Activated CD8-positive, alpha-beta T cell treated with anti-CD3 and anti-CD28 coated beads for 36 hours (primary cell): Measurements from ENCODE around the gene SOD1. TPM values are rescaled to one million over a fixed set of nuclear protein-coding genes. Genes with fewer than 3 reads are reported as not detected.
"Not testable (repeated sequence)": the region's sequence is repeated elsewhere in the genome, so short reads cannot be mapped to it uniquely, and the experiment has no call there.

Source experiments
- ATAC-seq: fragments of 200-7000 bp; cut with Tn5 transposase; one replicate; pipeline ENCODE4 v1.10.0; 2021; ENCODE audit warnings: mild to moderate bottlenecking, moderate library complexity
- CTCF ChIA-PET: fragments of 350-600 bp; sonication (Branson Sonifier 250); formaldehyde crosslinking; loops from one replicate; lab custom pipeline; 2021; ENCODE audit warnings: antibody characterized with exemption; lab: Charles Lee
- POLR2A ChIA-PET: fragments of 350-600 bp; sonication (Branson Sonifier 250); formaldehyde crosslinking; loops from one replicate; lab custom pipeline; 2021; ENCODE audit warnings: antibody characterized with exemption; lab: Charles Lee
- DNase-seq: peaks from one replicate; pipeline ENCODE4 v3.0.0-alpha.2; 2020
- H3K27ac Mint-ChIP-seq: one replicate; pipeline ENCODE4 v1.8.0; 2021; ENCODE audit warnings: mild to moderate bottlenecking, mixed read lengths
- H3K27me3 Mint-ChIP-seq: one replicate; pipeline ENCODE4 v1.8.0; 2021; ENCODE audit warnings: mixed read lengths
- H3K36me3 Mint-ChIP-seq: one replicate; pipeline ENCODE4 v1.8.0; 2021; ENCODE audit warnings: low read depth, mixed read lengths
- H3K4me1 Mint-ChIP-seq: one replicate; pipeline ENCODE4 v1.8.0; 2021; ENCODE audit warnings: low read depth, mixed read lengths
- H3K4me3 Mint-ChIP-seq: one replicate; pipeline ENCODE4 v1.8.0; 2021; ENCODE audit warnings: mild to moderate bottlenecking, moderate library complexity, mixed read lengths
- H3K9me3 Mint-ChIP-seq: one replicate; pipeline ENCODE4 v1.8.0; 2021; ENCODE audit warnings: mixed read lengths
- CTCF ChIP-seq: fragments of 200-600 bp; IDR thresholded peaks from one replicate; pipeline ENCODE4 v1.8.0; 2022; ENCODE audit warnings: antibody characterized with exemption, mild to moderate bottlenecking
- intact Hi-C: fragments of 100-400 bp; cut with micrococcal nuclease; formaldehyde crosslinking; loops from one replicate; pipeline ENCODE4 v1.10.0; 2022
- total RNA-seq, 2 experiments: library from RNA; stranded (reverse); gene quantifications; one replicate each; pipeline ENCODE4 v1.2.3, GENCODE V29; 2021

SOD1 gene
- total RNA-seq, 2 experiments from 2014 or later: 277 to 286 TPM

GRCh38 chr21:31641416-31641922 is 18.0 kb upstream of the SOD1 start:
- ATAC-seq (no peak), DNase-seq (no peak)
- POLR2A ChIA-PET: no interaction called here
- Mint-ChIP-seq H3K9me3 (peaks cover 6% of the 10 kb centered on the region), H3K4me3 (no peak overlapping the region), H3K27ac (no peak overlapping the region), H3K4me1 (no peaks in the 10 kb centered on the region), H3K27me3 (no peaks in the 10 kb centered on the region), H3K36me3 (peaks cover 2% of the 10 kb centered on the region)
- intact Hi-C loops: no loop called here
- CTCF ChIA-PET: no interaction called here
- no peak for TF ChIP-seq CTCF

DNA sequence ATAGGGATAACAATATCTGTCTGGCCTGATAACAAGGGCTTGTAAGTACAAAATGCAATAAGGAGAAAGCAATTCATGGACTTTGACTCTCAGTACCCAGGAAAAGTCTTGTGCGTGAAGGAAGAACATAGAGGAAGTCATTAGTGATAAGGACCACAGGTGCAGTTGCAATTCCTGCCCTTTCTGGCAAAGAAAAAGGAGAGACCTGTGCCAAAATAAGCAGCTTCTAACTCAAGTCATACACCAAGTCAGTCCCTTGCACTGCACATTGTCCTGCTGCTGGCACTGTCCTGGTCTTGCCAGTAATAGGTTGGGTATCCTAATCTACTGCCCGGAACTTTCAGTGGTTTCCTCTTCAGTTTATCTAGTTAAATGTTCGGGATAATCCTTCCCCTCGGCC is 14.8 kb upstream of the SOD1 start:
- intact Hi-C loops: no loop called here
- Mint-ChIP-seq H3K27me3 (no peaks in the 10 kb centered on the region), H3K4me3 (no peak overlapping the region), H3K9me3 (no peaks in the 10 kb centered on the region), H3K4me1 (no peaks in the 10 kb centered on the region), H3K36me3 (no peaks in the 10 kb centered on the region), H3K27ac (no peak overlapping the region)
- ChIA-PET POLR2A (no interaction called here), CTCF (interaction anchor here (0.6 kb wide), 1 partner anchor 532 kb away, joined by 5 read pairs; no protein-coding TSS in a partner anchor)
- ATAC-seq (no peak), DNase-seq (no peak)
- no peak for TF ChIP-seq CTCF

GRCh38 chr21:31647650-31648049 is 11.8 kb upstream of the SOD1 start:
- intact Hi-C loops: no loop called here
- ATAC-seq (no peak), DNase-seq (no peak)
- no peaks in the 10 kb centered on the region for H3K27me3 Mint-ChIP-seq
- TF ChIP-seq CTCF: no peak
- H3K4me1 Mint-ChIP-seq: no peaks in the 10 kb centered on the region
- H3K36me3 Mint-ChIP-seq: no peaks in the 10 kb centered on the region
- H3K4me3 Mint-ChIP-seq: no peak overlapping the region
- no peak overlapping the region for H3K27ac Mint-ChIP-seq
- ChIA-PET POLR2A (interaction anchor here (0.6 kb wide), 1 partner anchor 13 kb away, joined by 3 read pairs; no protein-coding TSS in a partner anchor), CTCF (interaction anchor here (0.7 to 1.7 kb wide), 2 partner anchors 28 to 338 kb away, joined by 3 read pairs; no protein-coding TSS in a partner anchor)
- H3K9me3 Mint-ChIP-seq: no peaks in the 10 kb centered on the region

DNA sequence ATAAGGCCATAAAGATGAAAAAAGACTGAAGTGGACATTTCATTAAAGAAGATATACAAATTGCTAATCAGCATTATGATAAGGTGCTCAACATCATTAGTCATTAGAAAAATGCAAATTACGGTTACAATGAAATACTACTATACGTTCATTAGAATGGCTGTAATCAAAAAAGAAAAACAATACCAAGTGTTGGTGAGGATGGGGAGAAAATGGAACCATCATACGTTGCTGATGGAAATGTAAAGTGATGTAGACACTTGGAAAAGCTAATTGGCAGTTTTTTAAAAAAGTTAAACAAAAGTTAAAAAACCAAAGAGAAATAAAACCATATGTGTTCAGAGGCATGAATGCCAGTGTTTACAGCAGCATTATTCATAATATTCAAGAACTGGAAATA is 8.6 kb upstream of the SOD1 start:
- intact Hi-C loops: no loop called here
- no peaks in the 10 kb centered on the region for H3K9me3 Mint-ChIP-seq
- POLR2A ChIA-PET: no interaction called here

GRCh38 chr21:31651491-31651890 is 8.0 kb upstream of the SOD1 start:
- POLR2A ChIA-PET, CTCF ChIA-PET, intact Hi-C loops, DNase-seq, H3K36me3 Mint-ChIP-seq, H3K27me3 Mint-ChIP-seq, H3K9me3 Mint-ChIP-seq, ATAC-seq, H3K4me3 Mint-ChIP-seq, H3K27ac Mint-ChIP-seq: not testable (repeated sequence)
- peaks cover 20% of the 10 kb centered on the region for H3K4me1 Mint-ChIP-seq

More for the DNA sequence above, 8.6 kb upstream of the SOD1 start:
- CTCF ChIA-PET: no interaction called here
- H3K36me3 Mint-ChIP-seq: no peaks in the 10 kb centered on the region
- H3K27me3 Mint-ChIP-seq: no peaks in the 10 kb centered on the region
- peaks cover 15% of the 10 kb centered on the region for H3K4me1 Mint-ChIP-seq
- H3K27ac Mint-ChIP-seq: no peak overlapping the region
- H3K4me3 Mint-ChIP-seq: no peak overlapping the region
- ATAC-seq: no peak
- no peak for TF ChIP-seq CTCF
- no peak for DNase-seq
